GM18909 (cell line): ENCODE measurements around the gene GABBR2.

Experiments used
- ATAC-seq: cut with Tn5 transposase; IDR thresholded peaks from one replicate; pipeline ENCODE4 v1.9.1; 2021; ENCODE audit warnings: mild to moderate bottlenecking; ENCODE audit not compliant: unreplicated experiment, poor library complexity

Gene GABBR2

GRCh38 chr9:98640394-98640793 lies 68.3 kb downstream of the GABBR2 start:
- no peak for ATAC-seq

GRCh38 chr9:98639133-98639532 lies 69.6 kb downstream of the GABBR2 start:
- ATAC-seq: no peak

GRCh38 chr9:98637381-98637780 lies 71.4 kb downstream of the GABBR2 start:
- ATAC-seq: no peak

- ATAC-seq: no peak
Observed at GRCh38 chr9:98635374-98635773, 73.4 kb downstream of the GABBR2 start.

- no peak for ATAC-seq
Observed at GRCh38 chr9:98634685-98635336, 73.9 kb downstream of the GABBR2 start.

GRCh38 chr9:98632839-98633238 lies 75.9 kb downstream of the GABBR2 start:
- ATAC-seq: no peak

- ATAC-seq: no peak
Observed at GRCh38 chr9:98627296-98627695, 81.4 kb downstream of the GABBR2 start.

GRCh38 chr9:98625728-98626127 lies 83.0 kb downstream of the GABBR2 start:
- ATAC-seq: no peak

- no peak for ATAC-seq
Observed at GRCh38 chr9:98619788-98620187, 88.9 kb downstream of the GABBR2 start.

GRCh38 chr9:98615633-98616032 lies 93.1 kb downstream of the GABBR2 start:
- ATAC-seq: no peak

GRCh38 chr9:98614941-98615340 lies 93.8 kb downstream of the GABBR2 start:
- no peak for ATAC-seq

- ATAC-seq: no peak
Observed at GRCh38 chr9:98612061-98612752, 96.5 kb downstream of the GABBR2 start.

GRCh38 chr9:98611319-98611718 lies 97.4 kb downstream of the GABBR2 start:
- no peak for ATAC-seq

GRCh38 chr9:98610711-98611110 lies 98.0 kb downstream of the GABBR2 start:
- ATAC-seq: no peak

GRCh38 chr9:98610211-98610610 lies 98.5 kb downstream of the GABBR2 start:
- no peak for ATAC-seq

GRCh38 chr9:98609646-98610045 lies 99.1 kb downstream of the GABBR2 start:
- ATAC-seq: no peak

- no peak for ATAC-seq
Observed at GRCh38 chr9:98607787-98608186, 100.9 kb downstream of the GABBR2 start.

GRCh38 chr9:98607152-98607551 lies 101.6 kb downstream of the GABBR2 start:
- no peak for ATAC-seq

- ATAC-seq: no peak
Observed at GRCh38 chr9:98606730-98607129, 102.0 kb downstream of the GABBR2 start.

- no peak for ATAC-seq
Observed at GRCh38 chr9:98605116-98605515, 103.6 kb downstream of the GABBR2 start.

GRCh38 chr9:98603821-98604383 lies 104.8 kb downstream of the GABBR2 start:
- no peak for ATAC-seq
